HepG2 (cell line): Measurements from ENCODE around the gene COX6A2. TPM values are rescaled to one million over a fixed set of nuclear protein-coding genes. Genes with fewer than 3 reads are reported as not detected.

Experiments used
- IRX3 ChIP-seq: sonication (generic); formaldehyde crosslinking; IDR thresholded peaks from 2 replicates; pipeline ENCODE4 v1.8.1; 2023; ENCODE audit warnings: mild to moderate bottlenecking, low read depth, missing genetic modification reagents, borderline replicate concordance
- NONO ChIP-seq, 2 experiments: fragments of 450-650 bp in 1 of 2; sonication (generic) in 1 of 2; formaldehyde crosslinking in 1 of 2; IDR thresholded peaks in 1 of 2; conservative IDR thresholded peaks in 1 of 2; 2 replicates each; pipeline versions ENCODE4 v1.6.1 to v1.8.0; 2017 to 2022; ENCODE audit warnings: mild to moderate bottlenecking in 1 of 2, missing genetic modification reagents in 1 of 2, moderate library complexity in 1 of 2
- ZFP37 ChIP-seq: sonication (generic); formaldehyde crosslinking; IDR thresholded peaks from 2 replicates; pipeline ENCODE4 v1.4.0; 2020; ENCODE audit warnings: missing genetic modification reagents, borderline replicate concordance
- ZNF256 ChIP-seq: sonication (generic); formaldehyde crosslinking; conservative IDR thresholded peaks from 2 replicates; pipeline ENCODE4 v1.4.0; 2020; ENCODE audit warnings: missing genetic modification reagents
- ZNF407 ChIP-seq: sonication (generic); formaldehyde crosslinking; IDR thresholded peaks from one replicate; pipeline ENCODE4 v1.5.1; 2020; ENCODE audit warnings: mild to moderate bottlenecking, missing genetic modification reagents; ENCODE audit errors: not compliant biosample characterization
- ZNF546 ChIP-seq: sonication (generic); formaldehyde crosslinking; conservative IDR thresholded peaks from 2 replicates; pipeline ENCODE4 v1.8.1; 2023; ENCODE audit warnings: mild to moderate bottlenecking, missing genetic modification reagents
- ZNF609 ChIP-seq: sonication (generic); formaldehyde crosslinking; IDR thresholded peaks from 2 replicates; pipeline ENCODE4 v1.4.0; 2020; ENCODE audit warnings: mild to moderate bottlenecking, missing genetic modification reagents, borderline replicate concordance
- polyA plus RNA-seq, 8 experiments: library from polyadenylated mRNA; depleted of rRNA in 3 of 8; stranded (reverse) in 7 of 8; unstranded in 1 of 8; fragments of >200 nt; fragmentation: Illumina TruSeq in 4 of 8; extraction: Trizol in 4 of 8; gene quantifications; 2 replicates each; pipeline versions ENCODE4 v1.2.1 to v1.2.3, GENCODE V29; 2011 to 2016; ENCODE audit warnings: low read depth in 4 of 8, missing spikeins in 1 of 8, mixed read lengths in 1 of 8; ENCODE audit not compliant: insufficient read depth in 1 of 8
- total RNA-seq, 5 experiments: library from RNA; depleted of rRNA; stranded (reverse); fragments of >200 nt; fragmentation: Illumina TruSeq; extraction: Trizol; gene quantifications; 2 replicates each; pipeline ENCODE4 v1.2.3, GENCODE V29; 2016; ENCODE audit warnings: low read depth in 1 of 5

Gene COX6A2
- total and polyA plus RNA-seq, 2 of the 13 experiments (the other 11 are each of a cell fraction or from before 2014, with no cell fraction given), result not detected

- peak; percentile 77; the same call in 1 of the 2 replicates for TF ChIP-seq IRX3 (CRISPR knock-in tag)
- TF ChIP-seq NONO (IDR thresholded peaks at IDR 0.05), result no peak
- no peak; the same call in none of the 2 replicates for TF ChIP-seq NONO (CRISPR knock-in tag; conservative IDR thresholded peaks at IDR 0.05)
- no peak for TF ChIP-seq ZFP37
- TF ChIP-seq ZNF546 (CRISPR knock-in tag), result peak; percentile 48
- TF ChIP-seq ZNF407 (CRISPR knock-in tag), result peak; percentile 30
- peak; percentile 56 for TF ChIP-seq ZNF609 (CRISPR knock-in tag)
- 0 out of 2 replicates have a peak, but pooled peaks have one; percentile 17 for TF ChIP-seq ZNF256
Observed at GRCh38 chr16:31477220-31478216, 49.4 kb upstream of the COX6A2 start (continued).
